WTC11 (cell line): Measurements from ENCODE around the gene PLP2. TPM values are rescaled to one million over a fixed set of nuclear protein-coding genes. Genes with fewer than 3 reads are reported as not detected.

Source experiments
- CBFB ChIP-seq: sonication (generic); formaldehyde crosslinking; IDR thresholded peaks from 2 replicates; pipeline ENCODE4 v1.8.1; 2022; ENCODE audit warnings: mild to moderate bottlenecking, low read depth, missing genetic modification reagents
- FOXP1 ChIP-seq: sonication (generic); formaldehyde crosslinking; IDR thresholded peaks from 2 replicates; pipeline ENCODE4 v1.8.0; 2022; ENCODE audit warnings: missing genetic modification reagents, mild to moderate bottlenecking, moderate library complexity, borderline replicate concordance
- GRHL2 ChIP-seq: fragments of 250-450 bp; sonication (Bioruptor Pico); IDR thresholded peaks from 2 replicates; pipeline ENCODE4 v1.8.0; 2022; ENCODE audit warnings: mild to moderate bottlenecking, moderate library complexity; ENCODE audit not compliant: insufficient replicate concordance, severe bottlenecking
- HMGA2 ChIP-seq: fragments of 250-450 bp; sonication (Bioruptor Pico); IDR thresholded peaks from 2 replicates; pipeline ENCODE4 v1.4.0; 2021; ENCODE audit warnings: mild to moderate bottlenecking, moderate library complexity
- IRF2 ChIP-seq: sonication (generic); formaldehyde crosslinking; IDR thresholded peaks from 2 replicates; pipeline ENCODE4 v1.8.0; 2022; ENCODE audit warnings: low read depth, missing genetic modification reagents, borderline replicate concordance
- JUN ChIP-seq: sonication (generic); formaldehyde crosslinking; IDR thresholded peaks from 2 replicates; pipeline ENCODE4 v1.8.0; 2023; ENCODE audit warnings: mild to moderate bottlenecking, missing genetic modification reagents
- NFE2L1 ChIP-seq: sonication (generic); formaldehyde crosslinking; IDR thresholded peaks from 2 replicates; pipeline ENCODE4 v1.8.1; 2023; ENCODE audit warnings: missing genetic modification reagents
- NR1H2 ChIP-seq: sonication (generic); formaldehyde crosslinking; IDR thresholded peaks from 2 replicates; pipeline ENCODE4 v1.9.0; 2021; ENCODE audit warnings: mild to moderate bottlenecking, moderate library complexity, missing genetic modification reagents
- NR2C2 ChIP-seq: sonication (generic); formaldehyde crosslinking; IDR thresholded peaks from 2 replicates; pipeline ENCODE4 v1.8.0; 2022; ENCODE audit warnings: mild to moderate bottlenecking, missing genetic modification reagents
- OVOL2 ChIP-seq: fragments of 250-450 bp; sonication (Bioruptor Pico); IDR thresholded peaks from 2 replicates; pipeline ENCODE4 v1.9.0; 2021; ENCODE audit warnings: mild to moderate bottlenecking, borderline replicate concordance
- SMAD3 ChIP-seq: sonication (generic); formaldehyde crosslinking; IDR thresholded peaks from 2 replicates; pipeline ENCODE4 v1.8.0; 2022; ENCODE audit warnings: missing genetic modification reagents, mild to moderate bottlenecking, borderline replicate concordance
- SP1 ChIP-seq: sonication (generic); formaldehyde crosslinking; conservative IDR thresholded peaks from 2 replicates; pipeline ENCODE4 v1.8.1; 2022; ENCODE audit warnings: missing genetic modification reagents
- TEAD1 ChIP-seq: sonication (generic); formaldehyde crosslinking; IDR thresholded peaks from 2 replicates; pipeline ENCODE4 v1.8.0; 2022; ENCODE audit warnings: mild to moderate bottlenecking, missing genetic modification reagents
- ZNF138 ChIP-seq: sonication (generic); formaldehyde crosslinking; conservative IDR thresholded peaks from 2 replicates; pipeline ENCODE4 v1.8.1; 2022; ENCODE audit warnings: mild to moderate bottlenecking, moderate library complexity, missing genetic modification reagents
- ZNF317 ChIP-seq: sonication (generic); formaldehyde crosslinking; IDR thresholded peaks from 2 replicates; pipeline ENCODE4 v1.8.1; 2023; ENCODE audit warnings: low read depth, mild to moderate bottlenecking, moderate library complexity, missing genetic modification reagents, borderline replicate concordance
- ZNF671 ChIP-seq: fragments of 250-450 bp; sonication (Bioruptor Pico); IDR thresholded peaks from 2 replicates; pipeline ENCODE4 v1.8.0; 2021; ENCODE audit warnings: mild to moderate bottlenecking
- total RNA-seq: library from RNA; stranded (reverse); gene quantifications from 3 replicates; pipeline ENCODE4 v1.2.3, GENCODE V29; 2021
- TF ChIP-seq, protein P1 (sequence below): sonication (generic); formaldehyde crosslinking; IDR thresholded peaks from 2 replicates; pipeline ENCODE4 v1.8.1; 2023; ENCODE audit warnings: mild to moderate bottlenecking, missing genetic modification reagents
- TF ChIP-seq, protein P2 (sequence below): sonication (generic); formaldehyde crosslinking; IDR thresholded peaks from 2 replicates; pipeline ENCODE4 v1.8.0; 2023; ENCODE audit warnings: missing genetic modification reagents
- TF ChIP-seq, protein P3 (sequence below): sonication (generic); formaldehyde crosslinking; IDR thresholded peaks from 2 replicates; pipeline ENCODE4 v1.8.0; 2022; ENCODE audit warnings: mild to moderate bottlenecking, missing genetic modification reagents
- TF ChIP-seq, protein P4 (sequence below): fragments of 250-450 bp; sonication (Bioruptor Pico); IDR thresholded peaks from 2 replicates; pipeline ENCODE4 v1.9.0; 2021; ENCODE audit warnings: mild to moderate bottlenecking
- TF ChIP-seq, protein P5 (sequence below): sonication (generic); formaldehyde crosslinking; IDR thresholded peaks from 2 replicates; pipeline ENCODE4 v1.8.1; 2022; ENCODE audit warnings: low read depth, missing genetic modification reagents, borderline replicate concordance
- TF ChIP-seq, protein P6 (sequence below): fragments of 250-450 bp; sonication (Bioruptor Pico); IDR thresholded peaks from 2 replicates; pipeline ENCODE4 v1.8.0; 2021; ENCODE audit warnings: mild to moderate bottlenecking
- TF ChIP-seq, protein P7 (sequence below): fragments of 250-450 bp; sonication (Bioruptor Pico); IDR thresholded peaks from 2 replicates; pipeline ENCODE4 v1.9.0; 2021; ENCODE audit warnings: mild to moderate bottlenecking
- TF ChIP-seq, protein P8 (sequence below): sonication (generic); formaldehyde crosslinking; IDR thresholded peaks from 2 replicates; pipeline ENCODE4 v1.8.1; 2023; ENCODE audit warnings: mild to moderate bottlenecking, missing genetic modification reagents, borderline replicate concordance

Gene PLP2
- total RNA-seq, 1 experiment from 2014 or later, result 12.4 TPM

DNA sequence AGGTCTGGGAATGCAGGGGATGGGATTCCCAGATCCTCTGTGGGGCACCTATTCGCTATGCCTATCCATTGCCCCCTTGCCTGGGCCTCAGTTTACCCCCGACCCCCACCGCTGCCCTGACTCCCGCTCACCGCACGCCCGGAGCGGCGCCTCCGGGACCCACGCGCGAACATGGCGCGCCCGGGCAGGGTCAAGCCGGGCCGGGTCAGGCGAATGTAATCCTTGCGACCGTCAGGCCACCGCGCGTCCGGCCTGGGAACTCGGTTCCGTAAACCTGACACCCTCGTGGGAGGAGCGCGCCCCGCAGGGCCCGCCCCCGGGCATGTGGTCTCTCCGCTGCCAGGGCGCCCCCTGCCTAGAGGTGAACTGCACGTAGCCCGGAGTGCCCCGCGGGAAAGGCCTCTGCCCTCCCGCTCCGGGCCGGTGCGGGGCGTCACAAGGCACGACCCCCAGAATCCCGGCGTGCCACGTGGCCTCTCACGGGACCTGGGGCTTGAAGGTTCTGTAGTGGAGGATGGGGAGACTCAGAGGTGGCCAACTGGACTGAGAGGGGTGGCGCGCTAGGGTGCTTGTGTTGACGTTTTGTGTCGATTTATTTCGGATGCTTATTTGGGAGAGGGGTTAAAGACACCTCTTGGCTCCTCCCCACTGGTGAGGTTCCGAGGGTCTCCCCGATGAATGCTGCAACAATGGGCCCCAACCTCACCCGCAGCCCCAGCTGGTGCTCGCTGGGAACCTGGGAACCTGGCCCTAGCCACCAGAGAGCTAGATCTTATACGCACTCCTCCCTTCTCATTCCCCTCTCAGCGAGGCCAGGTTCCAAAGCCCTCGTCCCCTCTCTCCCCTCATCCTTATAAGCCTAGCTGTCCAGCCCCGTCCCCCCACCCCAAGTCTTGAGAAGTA is 14.7 kb downstream of the PLP2 start, which contains the start of gene PRICKLE3 (continued):
- TF ChIP-seq, protein P1, sequence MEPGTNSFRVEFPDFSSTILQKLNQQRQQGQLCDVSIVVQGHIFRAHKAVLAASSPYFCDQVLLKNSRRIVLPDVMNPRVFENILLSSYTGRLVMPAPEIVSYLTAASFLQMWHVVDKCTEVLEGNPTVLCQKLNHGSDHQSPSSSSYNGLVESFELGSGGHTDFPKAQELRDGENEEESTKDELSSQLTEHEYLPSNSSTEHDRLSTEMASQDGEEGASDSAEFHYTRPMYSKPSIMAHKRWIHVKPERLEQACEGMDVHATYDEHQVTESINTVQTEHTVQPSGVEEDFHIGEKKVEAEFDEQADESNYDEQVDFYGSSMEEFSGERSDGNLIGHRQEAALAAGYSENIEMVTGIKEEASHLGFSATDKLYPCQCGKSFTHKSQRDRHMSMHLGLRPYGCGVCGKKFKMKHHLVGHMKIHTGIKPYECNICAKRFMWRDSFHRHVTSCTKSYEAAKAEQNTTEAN (CRISPR knock-in tag), result no peak
- TF ChIP-seq, protein P2, sequence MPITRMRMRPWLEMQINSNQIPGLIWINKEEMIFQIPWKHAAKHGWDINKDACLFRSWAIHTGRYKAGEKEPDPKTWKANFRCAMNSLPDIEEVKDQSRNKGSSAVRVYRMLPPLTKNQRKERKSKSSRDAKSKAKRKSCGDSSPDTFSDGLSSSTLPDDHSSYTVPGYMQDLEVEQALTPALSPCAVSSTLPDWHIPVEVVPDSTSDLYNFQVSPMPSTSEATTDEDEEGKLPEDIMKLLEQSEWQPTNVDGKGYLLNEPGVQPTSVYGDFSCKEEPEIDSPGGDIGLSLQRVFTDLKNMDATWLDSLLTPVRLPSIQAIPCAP, result no peak
- TF ChIP-seq CBFB (CRISPR knock-in tag), result no peak
- TF ChIP-seq TEAD1 (CRISPR knock-in tag), result no peak
- TF ChIP-seq, protein P3, sequence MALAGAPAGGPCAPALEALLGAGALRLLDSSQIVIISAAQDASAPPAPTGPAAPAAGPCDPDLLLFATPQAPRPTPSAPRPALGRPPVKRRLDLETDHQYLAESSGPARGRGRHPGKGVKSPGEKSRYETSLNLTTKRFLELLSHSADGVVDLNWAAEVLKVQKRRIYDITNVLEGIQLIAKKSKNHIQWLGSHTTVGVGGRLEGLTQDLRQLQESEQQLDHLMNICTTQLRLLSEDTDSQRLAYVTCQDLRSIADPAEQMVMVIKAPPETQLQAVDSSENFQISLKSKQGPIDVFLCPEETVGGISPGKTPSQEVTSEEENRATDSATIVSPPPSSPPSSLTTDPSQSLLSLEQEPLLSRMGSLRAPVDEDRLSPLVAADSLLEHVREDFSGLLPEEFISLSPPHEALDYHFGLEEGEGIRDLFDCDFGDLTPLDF (CRISPR knock-in tag), result no peak
- no peak for TF ChIP-seq ZNF317 (CRISPR knock-in tag)
- TF ChIP-seq FOXP1 (CRISPR knock-in tag), result peak; percentile 75; the same call in 1 of the 2 replicates
- TF ChIP-seq NR2C2 (CRISPR knock-in tag), result no peak
- no peak for TF ChIP-seq OVOL2
- TF ChIP-seq, protein P4, sequence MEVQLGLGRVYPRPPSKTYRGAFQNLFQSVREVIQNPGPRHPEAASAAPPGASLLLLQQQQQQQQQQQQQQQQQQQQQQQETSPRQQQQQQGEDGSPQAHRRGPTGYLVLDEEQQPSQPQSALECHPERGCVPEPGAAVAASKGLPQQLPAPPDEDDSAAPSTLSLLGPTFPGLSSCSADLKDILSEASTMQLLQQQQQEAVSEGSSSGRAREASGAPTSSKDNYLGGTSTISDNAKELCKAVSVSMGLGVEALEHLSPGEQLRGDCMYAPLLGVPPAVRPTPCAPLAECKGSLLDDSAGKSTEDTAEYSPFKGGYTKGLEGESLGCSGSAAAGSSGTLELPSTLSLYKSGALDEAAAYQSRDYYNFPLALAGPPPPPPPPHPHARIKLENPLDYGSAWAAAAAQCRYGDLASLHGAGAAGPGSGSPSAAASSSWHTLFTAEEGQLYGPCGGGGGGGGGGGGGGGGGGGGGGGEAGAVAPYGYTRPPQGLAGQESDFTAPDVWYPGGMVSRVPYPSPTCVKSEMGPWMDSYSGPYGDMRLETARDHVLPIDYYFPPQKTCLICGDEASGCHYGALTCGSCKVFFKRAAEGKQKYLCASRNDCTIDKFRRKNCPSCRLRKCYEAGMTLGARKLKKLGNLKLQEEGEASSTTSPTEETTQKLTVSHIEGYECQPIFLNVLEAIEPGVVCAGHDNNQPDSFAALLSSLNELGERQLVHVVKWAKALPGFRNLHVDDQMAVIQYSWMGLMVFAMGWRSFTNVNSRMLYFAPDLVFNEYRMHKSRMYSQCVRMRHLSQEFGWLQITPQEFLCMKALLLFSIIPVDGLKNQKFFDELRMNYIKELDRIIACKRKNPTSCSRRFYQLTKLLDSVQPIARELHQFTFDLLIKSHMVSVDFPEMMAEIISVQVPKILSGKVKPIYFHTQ (CRISPR knock-in tag), result no peak
- TF ChIP-seq ZNF671 (CRISPR knock-in tag), result no peak
- no peak for TF ChIP-seq GRHL2 (CRISPR knock-in tag)
- no peak for TF ChIP-seq SMAD3
- no peak for TF ChIP-seq HMGA2 (CRISPR knock-in tag)
- TF ChIP-seq JUN (CRISPR knock-in tag), result no peak
- TF ChIP-seq, protein P5, sequence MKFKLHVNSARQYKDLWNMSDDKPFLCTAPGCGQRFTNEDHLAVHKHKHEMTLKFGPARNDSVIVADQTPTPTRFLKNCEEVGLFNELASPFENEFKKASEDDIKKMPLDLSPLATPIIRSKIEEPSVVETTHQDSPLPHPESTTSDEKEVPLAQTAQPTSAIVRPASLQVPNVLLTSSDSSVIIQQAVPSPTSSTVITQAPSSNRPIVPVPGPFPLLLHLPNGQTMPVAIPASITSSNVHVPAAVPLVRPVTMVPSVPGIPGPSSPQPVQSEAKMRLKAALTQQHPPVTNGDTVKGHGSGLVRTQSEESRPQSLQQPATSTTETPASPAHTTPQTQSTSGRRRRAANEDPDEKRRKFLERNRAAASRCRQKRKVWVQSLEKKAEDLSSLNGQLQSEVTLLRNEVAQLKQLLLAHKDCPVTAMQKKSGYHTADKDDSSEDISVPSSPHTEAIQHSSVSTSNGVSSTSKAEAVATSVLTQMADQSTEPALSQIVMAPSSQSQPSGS (CRISPR knock-in tag), result no peak
- TF ChIP-seq IRF2, result no peak
- no peak for TF ChIP-seq NR1H2 (CRISPR knock-in tag)
- TF ChIP-seq, protein P6, sequence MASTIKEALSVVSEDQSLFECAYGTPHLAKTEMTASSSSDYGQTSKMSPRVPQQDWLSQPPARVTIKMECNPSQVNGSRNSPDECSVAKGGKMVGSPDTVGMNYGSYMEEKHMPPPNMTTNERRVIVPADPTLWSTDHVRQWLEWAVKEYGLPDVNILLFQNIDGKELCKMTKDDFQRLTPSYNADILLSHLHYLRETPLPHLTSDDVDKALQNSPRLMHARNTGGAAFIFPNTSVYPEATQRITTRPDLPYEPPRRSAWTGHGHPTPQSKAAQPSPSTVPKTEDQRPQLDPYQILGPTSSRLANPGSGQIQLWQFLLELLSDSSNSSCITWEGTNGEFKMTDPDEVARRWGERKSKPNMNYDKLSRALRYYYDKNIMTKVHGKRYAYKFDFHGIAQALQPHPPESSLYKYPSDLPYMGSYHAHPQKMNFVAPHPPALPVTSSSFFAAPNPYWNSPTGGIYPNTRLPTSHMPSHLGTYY (CRISPR knock-in tag), result no peak
- TF ChIP-seq SP1 (CRISPR knock-in tag), result peak; percentile 82
- no peak for TF ChIP-seq ZNF138 (CRISPR knock-in tag)
- TF ChIP-seq, protein P7, sequence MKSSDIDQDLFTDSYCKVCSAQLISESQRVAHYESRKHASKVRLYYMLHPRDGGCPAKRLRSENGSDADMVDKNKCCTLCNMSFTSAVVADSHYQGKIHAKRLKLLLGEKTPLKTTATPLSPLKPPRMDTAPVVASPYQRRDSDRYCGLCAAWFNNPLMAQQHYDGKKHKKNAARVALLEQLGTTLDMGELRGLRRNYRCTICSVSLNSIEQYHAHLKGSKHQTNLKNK (CRISPR knock-in tag), result no peak
- TF ChIP-seq, protein P8, sequence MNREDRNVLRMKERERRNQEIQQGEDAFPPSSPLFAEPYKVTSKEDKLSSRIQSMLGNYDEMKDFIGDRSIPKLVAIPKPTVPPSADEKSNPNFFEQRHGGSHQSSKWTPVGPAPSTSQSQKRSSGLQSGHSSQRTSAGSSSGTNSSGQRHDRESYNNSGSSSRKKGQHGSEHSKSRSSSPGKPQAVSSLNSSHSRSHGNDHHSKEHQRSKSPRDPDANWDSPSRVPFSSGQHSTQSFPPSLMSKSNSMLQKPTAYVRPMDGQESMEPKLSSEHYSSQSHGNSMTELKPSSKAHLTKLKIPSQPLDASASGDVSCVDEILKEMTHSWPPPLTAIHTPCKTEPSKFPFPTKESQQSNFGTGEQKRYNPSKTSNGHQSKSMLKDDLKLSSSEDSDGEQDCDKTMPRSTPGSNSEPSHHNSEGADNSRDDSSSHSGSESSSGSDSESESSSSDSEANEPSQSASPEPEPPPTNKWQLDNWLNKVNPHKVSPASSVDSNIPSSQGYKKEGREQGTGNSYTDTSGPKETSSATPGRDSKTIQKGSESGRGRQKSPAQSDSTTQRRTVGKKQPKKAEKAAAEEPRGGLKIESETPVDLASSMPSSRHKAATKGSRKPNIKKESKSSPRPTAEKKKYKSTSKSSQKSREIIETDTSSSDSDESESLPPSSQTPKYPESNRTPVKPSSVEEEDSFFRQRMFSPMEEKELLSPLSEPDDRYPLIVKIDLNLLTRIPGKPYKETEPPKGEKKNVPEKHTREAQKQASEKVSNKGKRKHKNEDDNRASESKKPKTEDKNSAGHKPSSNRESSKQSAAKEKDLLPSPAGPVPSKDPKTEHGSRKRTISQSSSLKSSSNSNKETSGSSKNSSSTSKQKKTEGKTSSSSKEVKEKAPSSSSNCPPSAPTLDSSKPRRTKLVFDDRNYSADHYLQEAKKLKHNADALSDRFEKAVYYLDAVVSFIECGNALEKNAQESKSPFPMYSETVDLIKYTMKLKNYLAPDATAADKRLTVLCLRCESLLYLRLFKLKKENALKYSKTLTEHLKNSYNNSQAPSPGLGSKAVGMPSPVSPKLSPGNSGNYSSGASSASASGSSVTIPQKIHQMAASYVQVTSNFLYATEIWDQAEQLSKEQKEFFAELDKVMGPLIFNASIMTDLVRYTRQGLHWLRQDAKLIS, result no peak
- TF ChIP-seq NFE2L1 (CRISPR knock-in tag), result no peak
